ENCODE measurements around the gene JAG2.

The JAG2 gene

GRCh38 chr14:105169776-105170655 lies 1.4 kb upstream of the JAG2 start:
- TF ChIP-seq, protein P1, sequence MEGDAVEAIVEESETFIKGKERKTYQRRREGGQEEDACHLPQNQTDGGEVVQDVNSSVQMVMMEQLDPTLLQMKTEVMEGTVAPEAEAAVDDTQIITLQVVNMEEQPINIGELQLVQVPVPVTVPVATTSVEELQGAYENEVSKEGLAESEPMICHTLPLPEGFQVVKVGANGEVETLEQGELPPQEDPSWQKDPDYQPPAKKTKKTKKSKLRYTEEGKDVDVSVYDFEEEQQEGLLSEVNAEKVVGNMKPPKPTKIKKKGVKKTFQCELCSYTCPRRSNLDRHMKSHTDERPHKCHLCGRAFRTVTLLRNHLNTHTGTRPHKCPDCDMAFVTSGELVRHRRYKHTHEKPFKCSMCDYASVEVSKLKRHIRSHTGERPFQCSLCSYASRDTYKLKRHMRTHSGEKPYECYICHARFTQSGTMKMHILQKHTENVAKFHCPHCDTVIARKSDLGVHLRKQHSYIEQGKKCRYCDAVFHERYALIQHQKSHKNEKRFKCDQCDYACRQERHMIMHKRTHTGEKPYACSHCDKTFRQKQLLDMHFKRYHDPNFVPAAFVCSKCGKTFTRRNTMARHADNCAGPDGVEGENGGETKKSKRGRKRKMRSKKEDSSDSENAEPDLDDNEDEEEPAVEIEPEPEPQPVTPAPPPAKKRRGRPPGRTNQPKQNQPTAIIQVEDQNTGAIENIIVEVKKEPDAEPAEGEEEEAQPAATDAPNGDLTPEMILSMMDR (IDR thresholded peaks at IDR 0.05; ENCODE audit: low read depth, low read length): no peak
- H3K4me3 ChIP-seq (ENCODE audit: low read depth, low read length): no peak overlapping the region

DNA sequence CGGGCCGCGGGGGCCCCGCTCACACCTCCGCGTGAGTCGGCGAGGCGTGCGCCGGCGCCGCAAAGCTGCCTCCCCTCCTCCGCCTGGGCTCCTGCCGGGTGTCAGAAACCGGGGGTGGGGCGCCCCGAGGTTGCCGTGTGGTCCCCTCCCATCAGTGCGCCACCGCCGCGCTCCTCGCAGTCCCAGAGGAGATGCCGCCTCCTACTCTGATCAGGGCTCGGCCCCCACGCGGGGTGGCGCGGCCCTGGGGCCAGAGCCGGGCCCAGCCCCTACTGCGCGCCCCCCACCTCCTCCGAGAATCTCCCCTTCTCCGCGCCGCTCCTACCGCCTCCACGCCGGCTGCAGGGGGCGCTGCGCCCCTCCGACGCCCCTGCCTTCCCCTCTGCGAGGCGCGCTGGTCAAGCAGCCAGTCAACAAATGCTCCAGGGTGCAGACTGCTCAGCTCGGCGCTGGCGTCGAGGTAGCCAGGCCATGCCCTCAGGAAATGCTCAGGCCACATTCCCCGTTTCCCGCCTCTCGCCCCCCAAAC lies 467 bp upstream of the JAG2 start:
- no peak overlapping the region for H3K4me3 ChIP-seq (ENCODE audit: low read depth, low read length)
- TF ChIP-seq, protein P1 (IDR thresholded peaks at IDR 0.05; ENCODE audit: low read depth, low read length): no peak

- TF ChIP-seq, protein P1 (IDR thresholded peaks at IDR 0.05; ENCODE audit: low read depth, low read length): no peak
- H3K4me3 ChIP-seq (ENCODE audit: low read depth, low read length): no peak overlapping the region
Observed at GRCh38 chr14:105168093-105168420, 519 bp downstream of the JAG2 start.

DNA sequence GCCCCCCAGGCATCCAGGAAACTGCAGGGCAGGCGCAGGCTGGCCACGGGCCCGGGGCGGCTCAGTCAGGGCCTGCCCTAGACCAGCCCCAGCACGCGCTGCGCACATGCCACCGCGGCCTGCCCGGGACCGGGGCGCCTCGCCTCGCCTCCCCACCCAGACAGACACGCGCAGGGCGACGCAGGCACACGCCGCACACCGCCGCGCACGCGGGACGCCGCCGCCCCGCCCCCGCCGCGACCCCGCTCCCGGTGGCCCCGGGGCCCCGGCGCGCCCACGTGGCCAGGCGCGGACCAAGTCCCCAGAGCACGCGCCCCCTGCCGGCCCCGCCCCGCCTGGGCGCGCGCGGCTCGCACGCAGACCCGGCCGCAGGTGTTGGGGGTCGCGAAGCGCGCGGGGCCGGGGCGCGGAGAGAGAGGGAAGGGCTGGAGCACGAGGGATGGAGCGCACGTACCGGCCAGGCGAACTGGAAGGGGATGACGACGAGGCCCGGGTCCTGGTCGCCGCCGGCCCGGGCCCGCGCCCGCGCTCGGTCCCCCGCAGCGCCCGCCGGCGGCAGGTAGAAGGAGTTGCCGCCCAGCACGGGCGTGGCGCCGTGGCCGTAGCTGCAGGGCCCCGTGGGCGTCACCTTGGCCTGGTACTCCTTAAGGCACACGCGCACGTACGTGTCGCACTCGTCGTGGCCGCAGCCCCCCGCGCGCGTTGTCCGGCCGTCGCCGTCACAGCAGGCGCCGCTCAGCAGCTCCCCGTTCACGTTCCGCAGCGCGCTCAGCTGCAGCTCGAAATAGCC lies 1.1 kb downstream of the JAG2 start:
- TF ChIP-seq, protein P1 (IDR thresholded peaks at IDR 0.05; ENCODE audit: low read depth, low read length): no peak
- H3K4me3 ChIP-seq (ENCODE audit: low read depth, low read length): no peak overlapping the region

GRCh38 chr14:105166571-105167302 lies 1.8 kb downstream of the JAG2 start:
- no peak overlapping the region for H3K4me3 ChIP-seq (ENCODE audit: low read depth, low read length)
- TF ChIP-seq, protein P1 (IDR thresholded peaks at IDR 0.05; ENCODE audit: low read depth, low read length): no peak

DNA sequence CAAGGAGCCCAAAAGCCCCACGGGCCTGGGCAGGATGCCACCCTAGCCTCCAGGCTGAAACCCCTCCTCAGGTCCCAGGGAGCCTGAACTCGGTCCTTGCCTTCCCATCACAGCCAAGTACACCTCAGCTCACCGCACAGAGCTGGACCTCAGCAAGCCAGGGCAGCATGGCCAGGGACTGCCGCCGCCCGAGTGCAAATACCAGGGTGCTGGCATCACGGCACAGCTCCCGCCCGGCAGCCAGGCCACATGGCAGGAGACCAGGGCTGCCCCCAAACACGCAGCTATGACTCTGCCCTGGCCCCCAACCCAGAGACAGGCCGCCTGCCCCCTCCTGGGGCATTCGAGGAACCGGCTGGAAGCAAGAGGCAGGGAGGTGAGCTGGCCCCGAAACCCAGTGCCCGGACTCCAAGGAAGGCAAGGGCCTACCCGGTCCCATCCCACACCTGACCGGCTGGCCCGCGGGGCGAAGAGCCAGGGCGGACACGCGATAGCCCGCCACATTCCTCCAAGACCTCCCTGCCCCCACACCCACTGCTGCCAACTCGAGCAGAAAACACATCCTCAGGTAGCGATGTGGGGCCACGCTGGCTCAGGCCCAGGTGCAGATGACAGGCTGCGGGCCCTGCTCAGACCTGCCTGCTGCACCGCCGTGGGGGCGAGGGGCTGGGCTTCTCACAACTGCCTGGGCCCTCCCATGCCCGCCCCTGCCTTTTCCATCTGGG lies 2.7 kb downstream of the JAG2 start:
- TF ChIP-seq, protein P1 (IDR thresholded peaks at IDR 0.05; ENCODE audit: low read depth, low read length): no peak
- no peak overlapping the region for H3K4me3 ChIP-seq (ENCODE audit: low read depth, low read length)
